GM23338 (cell line): ENCODE results near the gene GPX6. TPM values are rescaled to one million over a fixed set of nuclear protein-coding genes. Genes with fewer than 3 reads are reported as not detected.

Experiments used
- ATAC-seq: fragments of 200-7000 bp; cut with Tn5 transposase; 3 replicates; pipeline ENCODE4 v1.9.1; 2020
- DNase-seq: peaks from one replicate; pipeline ENCODE4 v3.0.0-alpha.2; 2015; ENCODE audit warnings: low spot score
- H2AFZ ChIP-seq: fragments of 200-600 bp; sonication (generic); 2 replicates; pipeline ENCODE4 v1.8.0; 2016; ENCODE audit warnings: antibody characterized with exemption, mild to moderate bottlenecking, moderate library complexity
- H3F3A ChIP-seq: fragments of 200-600 bp; sonication (generic); replicated peaks from 2 replicates; pipeline ENCODE4 v1.8.0; 2017; ENCODE audit warnings: antibody characterized with exemption, mixed run types, low read depth
- H3K27ac ChIP-seq: fragments of 200-600 bp; sonication (generic); 2 replicates; pipeline ENCODE4 v1.6.1; 2016; ENCODE audit warnings: low read depth
- H3K27me3 ChIP-seq: fragments of 200-600 bp; sonication (generic); 2 replicates; pipeline ENCODE4 v1.8.0; 2016; ENCODE audit warnings: mild to moderate bottlenecking, mixed run types, moderate library complexity; ENCODE audit not compliant: insufficient read depth
- H3K36me3 ChIP-seq: fragments of 200-600 bp; sonication (generic); 2 replicates; pipeline ENCODE4 v1.8.0; 2016; ENCODE audit warnings: mild to moderate bottlenecking; ENCODE audit not compliant: insufficient read depth
- H3K4me1 ChIP-seq: fragments of 200-600 bp; sonication (generic); 2 replicates; pipeline ENCODE4 v1.8.0; 2016; ENCODE audit warnings: mild to moderate bottlenecking, moderate library complexity; ENCODE audit not compliant: insufficient read depth
- H3K4me2 ChIP-seq: fragments of 200-600 bp; sonication (generic); 2 replicates; pipeline ENCODE4 v1.7.1; 2017; ENCODE audit warnings: mixed run types
- H3K4me3 ChIP-seq: fragments of 200-600 bp; sonication (generic); 2 replicates; pipeline ENCODE4 v1.6.1; 2016; ENCODE audit warnings: mixed run types
- H3K79me2 ChIP-seq: fragments of 200-600 bp; sonication (generic); replicated peaks from 2 replicates; pipeline ENCODE4 v1.8.0; 2017; ENCODE audit warnings: mild to moderate bottlenecking; ENCODE audit not compliant: insufficient read depth
- H3K9me2 ChIP-seq: fragments of 200-600 bp; sonication (generic); 2 replicates; pipeline ENCODE4 v1.8.0; 2017; ENCODE audit not compliant: insufficient read depth
- H4K20me1 ChIP-seq: fragments of 200-600 bp; sonication (generic); replicated peaks from 2 replicates; pipeline ENCODE4 v1.8.0; 2017; ENCODE audit warnings: mild to moderate bottlenecking; ENCODE audit not compliant: insufficient read depth
- H3K27ac Mint-ChIP-seq: 2 replicates; pipeline ENCODE4 v1.8.0; 2020; ENCODE audit warnings: inconsistent platforms, mild to moderate bottlenecking, moderate library complexity, mixed read lengths
- H3K27me3 Mint-ChIP-seq: 3 replicates; pipeline ENCODE4 v1.8.0; 2022; ENCODE audit warnings: low read depth, mild to moderate bottlenecking, moderate library complexity, mixed read lengths, inconsistent platforms; ENCODE audit not compliant: insufficient read depth, poor library complexity
- H3K36me3 Mint-ChIP-seq: 3 replicates; pipeline ENCODE4 v1.8.0; 2021; ENCODE audit warnings: low read depth, mild to moderate bottlenecking, inconsistent platforms, moderate library complexity, mixed read lengths
- H3K4me1 Mint-ChIP-seq: 3 replicates; pipeline ENCODE4 v1.8.0; 2020; ENCODE audit warnings: mild to moderate bottlenecking, inconsistent platforms, mixed read lengths
- H3K4me3 Mint-ChIP-seq: 3 replicates; pipeline ENCODE4 v1.8.0; 2021; ENCODE audit warnings: moderate library complexity, mild to moderate bottlenecking, inconsistent platforms, mixed read lengths
- H3K9me3 Mint-ChIP-seq: 3 replicates; pipeline ENCODE4 v1.8.0; 2020; ENCODE audit warnings: moderate library complexity, mild to moderate bottlenecking, inconsistent platforms, mixed read lengths
- CREB1 ChIP-seq: fragments of 250-450 bp; sonication (Bioruptor Pico); IDR thresholded peaks from 2 replicates; pipeline ENCODE4 v1.5.0; 2020; ENCODE audit warnings: low read depth, mild to moderate bottlenecking, moderate library complexity
- EZH2 ChIP-seq: fragments of 200-600 bp; sonication (generic); IDR thresholded peaks from one replicate; pipeline ENCODE4 v1.8.0; 2017; ENCODE audit warnings: antibody characterized with exemption, mild to moderate bottlenecking, low read depth; ENCODE audit not compliant: unreplicated experiment
- POLR2AphosphoS5 ChIP-seq: IDR thresholded peaks from 2 replicates; pipeline ENCODE4 v1.6.1; 2016; ENCODE audit warnings: antibody characterized with exemption, low read depth
- ZNF114 ChIP-seq: fragments of 250-450 bp; sonication (Bioruptor Pico); IDR thresholded peaks from 2 replicates; pipeline ENCODE4 v1.5.0; 2020; ENCODE audit warnings: mild to moderate bottlenecking, moderate library complexity
- ZNF331 ChIP-seq: fragments of 250-450 bp; sonication (Bioruptor Pico); IDR thresholded peaks from 2 replicates; pipeline ENCODE4 v1.5.0; 2020; ENCODE audit warnings: low read depth, mild to moderate bottlenecking, moderate library complexity
- polyA plus RNA-seq: library from polyadenylated mRNA; unstranded; fragments of >200 nt; fragmentation: Nextera tagmentation; extraction: Ambion mirVana; gene quantifications from 2 replicates; pipeline ENCODE4 v1.2.1, GENCODE V29; 2016
- total RNA-seq: library from RNA; depleted of rRNA; stranded (reverse); fragments of >200 nt; shearing (Covaris generic); gene quantifications from 2 replicates; pipeline ENCODE4 v1.2.3, GENCODE V29; 2014
- TF ChIP-seq, protein P1 (sequence below): IDR thresholded peaks from one replicate; pipeline ENCODE4 v1.6.1; 2018; ENCODE audit warnings: antibody characterized with exemption; ENCODE audit not compliant: unreplicated experiment
- TF ChIP-seq, protein P2 (sequence below), 2 experiments: fragments of 200-600 bp in 1 of 2; sonication (generic) in 1 of 2; conservative IDR thresholded peaks; 2 replicates each; pipeline versions ENCODE4 v1.5.1 to v1.6.1; 2016 to 2017; ENCODE audit warnings: antibody characterized with exemption in 2 of 2, low read depth in 2 of 2, mild to moderate bottlenecking in 2 of 2, moderate library complexity in 1 of 2
- TF ChIP-seq, protein P3 (sequence below): IDR thresholded peaks from 2 replicates; pipeline ENCODE4 v1.6.1; 2016; ENCODE audit warnings: antibody characterized with exemption

The GPX6 gene
- total and polyA plus RNA-seq, 2 experiments from 2014 or later: not detected

DNA sequence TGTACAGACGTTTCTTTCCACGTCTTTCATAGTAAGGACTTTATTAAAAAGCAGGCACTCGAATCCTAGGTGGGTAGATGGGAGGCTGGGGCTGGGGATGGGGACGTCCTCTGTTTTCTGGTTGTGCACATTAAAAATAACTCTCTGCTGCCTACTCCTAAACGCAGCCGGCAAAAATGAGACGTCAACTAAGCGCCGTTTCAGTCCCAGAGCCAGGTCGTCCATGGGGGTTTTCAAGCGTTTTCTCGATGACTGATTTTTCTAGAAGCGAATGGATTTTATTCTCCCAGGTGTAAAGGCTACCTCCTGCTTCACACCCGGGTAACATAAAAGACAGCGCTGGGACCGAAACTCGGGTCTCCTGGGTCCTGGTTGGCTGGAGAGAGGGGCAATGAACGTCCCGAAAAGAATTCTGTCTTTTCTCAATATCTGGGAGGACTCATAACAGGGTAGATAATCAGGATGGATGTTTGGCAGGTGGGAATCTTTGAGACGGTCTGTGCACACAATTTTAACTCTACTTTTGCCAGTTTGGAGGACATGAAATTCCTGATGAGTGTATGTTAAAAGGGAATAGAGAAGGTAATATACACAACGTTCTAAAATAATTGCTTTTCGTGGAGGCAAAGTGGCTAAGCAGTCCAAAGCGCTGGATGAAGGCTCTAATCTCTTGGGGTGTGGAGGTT lies 25.2 kb downstream of the GPX6 start (continued):
- TF ChIP-seq, protein P1, sequence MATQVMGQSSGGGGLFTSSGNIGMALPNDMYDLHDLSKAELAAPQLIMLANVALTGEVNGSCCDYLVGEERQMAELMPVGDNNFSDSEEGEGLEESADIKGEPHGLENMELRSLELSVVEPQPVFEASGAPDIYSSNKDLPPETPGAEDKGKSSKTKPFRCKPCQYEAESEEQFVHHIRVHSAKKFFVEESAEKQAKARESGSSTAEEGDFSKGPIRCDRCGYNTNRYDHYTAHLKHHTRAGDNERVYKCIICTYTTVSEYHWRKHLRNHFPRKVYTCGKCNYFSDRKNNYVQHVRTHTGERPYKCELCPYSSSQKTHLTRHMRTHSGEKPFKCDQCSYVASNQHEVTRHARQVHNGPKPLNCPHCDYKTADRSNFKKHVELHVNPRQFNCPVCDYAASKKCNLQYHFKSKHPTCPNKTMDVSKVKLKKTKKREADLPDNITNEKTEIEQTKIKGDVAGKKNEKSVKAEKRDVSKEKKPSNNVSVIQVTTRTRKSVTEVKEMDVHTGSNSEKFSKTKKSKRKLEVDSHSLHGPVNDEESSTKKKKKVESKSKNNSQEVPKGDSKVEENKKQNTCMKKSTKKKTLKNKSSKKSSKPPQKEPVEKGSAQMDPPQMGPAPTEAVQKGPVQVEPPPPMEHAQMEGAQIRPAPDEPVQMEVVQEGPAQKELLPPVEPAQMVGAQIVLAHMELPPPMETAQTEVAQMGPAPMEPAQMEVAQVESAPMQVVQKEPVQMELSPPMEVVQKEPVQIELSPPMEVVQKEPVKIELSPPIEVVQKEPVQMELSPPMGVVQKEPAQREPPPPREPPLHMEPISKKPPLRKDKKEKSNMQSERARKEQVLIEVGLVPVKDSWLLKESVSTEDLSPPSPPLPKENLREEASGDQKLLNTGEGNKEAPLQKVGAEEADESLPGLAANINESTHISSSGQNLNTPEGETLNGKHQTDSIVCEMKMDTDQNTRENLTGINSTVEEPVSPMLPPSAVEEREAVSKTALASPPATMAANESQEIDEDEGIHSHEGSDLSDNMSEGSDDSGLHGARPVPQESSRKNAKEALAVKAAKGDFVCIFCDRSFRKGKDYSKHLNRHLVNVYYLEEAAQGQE: no peak
- TF ChIP-seq ZNF331: no peak
- TF ChIP-seq, protein P2, sequence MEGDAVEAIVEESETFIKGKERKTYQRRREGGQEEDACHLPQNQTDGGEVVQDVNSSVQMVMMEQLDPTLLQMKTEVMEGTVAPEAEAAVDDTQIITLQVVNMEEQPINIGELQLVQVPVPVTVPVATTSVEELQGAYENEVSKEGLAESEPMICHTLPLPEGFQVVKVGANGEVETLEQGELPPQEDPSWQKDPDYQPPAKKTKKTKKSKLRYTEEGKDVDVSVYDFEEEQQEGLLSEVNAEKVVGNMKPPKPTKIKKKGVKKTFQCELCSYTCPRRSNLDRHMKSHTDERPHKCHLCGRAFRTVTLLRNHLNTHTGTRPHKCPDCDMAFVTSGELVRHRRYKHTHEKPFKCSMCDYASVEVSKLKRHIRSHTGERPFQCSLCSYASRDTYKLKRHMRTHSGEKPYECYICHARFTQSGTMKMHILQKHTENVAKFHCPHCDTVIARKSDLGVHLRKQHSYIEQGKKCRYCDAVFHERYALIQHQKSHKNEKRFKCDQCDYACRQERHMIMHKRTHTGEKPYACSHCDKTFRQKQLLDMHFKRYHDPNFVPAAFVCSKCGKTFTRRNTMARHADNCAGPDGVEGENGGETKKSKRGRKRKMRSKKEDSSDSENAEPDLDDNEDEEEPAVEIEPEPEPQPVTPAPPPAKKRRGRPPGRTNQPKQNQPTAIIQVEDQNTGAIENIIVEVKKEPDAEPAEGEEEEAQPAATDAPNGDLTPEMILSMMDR (conservative IDR thresholded peaks at IDR 0.05; ENCODE audit: low read depth in 2 of 2): no peak
- TF ChIP-seq ZNF114: no peak
- no peak for TF ChIP-seq EZH2
- TF ChIP-seq, protein P3, sequence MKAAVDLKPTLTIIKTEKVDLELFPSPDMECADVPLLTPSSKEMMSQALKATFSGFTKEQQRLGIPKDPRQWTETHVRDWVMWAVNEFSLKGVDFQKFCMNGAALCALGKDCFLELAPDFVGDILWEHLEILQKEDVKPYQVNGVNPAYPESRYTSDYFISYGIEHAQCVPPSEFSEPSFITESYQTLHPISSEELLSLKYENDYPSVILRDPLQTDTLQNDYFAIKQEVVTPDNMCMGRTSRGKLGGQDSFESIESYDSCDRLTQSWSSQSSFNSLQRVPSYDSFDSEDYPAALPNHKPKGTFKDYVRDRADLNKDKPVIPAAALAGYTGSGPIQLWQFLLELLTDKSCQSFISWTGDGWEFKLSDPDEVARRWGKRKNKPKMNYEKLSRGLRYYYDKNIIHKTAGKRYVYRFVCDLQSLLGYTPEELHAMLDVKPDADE: no peak

DNA sequence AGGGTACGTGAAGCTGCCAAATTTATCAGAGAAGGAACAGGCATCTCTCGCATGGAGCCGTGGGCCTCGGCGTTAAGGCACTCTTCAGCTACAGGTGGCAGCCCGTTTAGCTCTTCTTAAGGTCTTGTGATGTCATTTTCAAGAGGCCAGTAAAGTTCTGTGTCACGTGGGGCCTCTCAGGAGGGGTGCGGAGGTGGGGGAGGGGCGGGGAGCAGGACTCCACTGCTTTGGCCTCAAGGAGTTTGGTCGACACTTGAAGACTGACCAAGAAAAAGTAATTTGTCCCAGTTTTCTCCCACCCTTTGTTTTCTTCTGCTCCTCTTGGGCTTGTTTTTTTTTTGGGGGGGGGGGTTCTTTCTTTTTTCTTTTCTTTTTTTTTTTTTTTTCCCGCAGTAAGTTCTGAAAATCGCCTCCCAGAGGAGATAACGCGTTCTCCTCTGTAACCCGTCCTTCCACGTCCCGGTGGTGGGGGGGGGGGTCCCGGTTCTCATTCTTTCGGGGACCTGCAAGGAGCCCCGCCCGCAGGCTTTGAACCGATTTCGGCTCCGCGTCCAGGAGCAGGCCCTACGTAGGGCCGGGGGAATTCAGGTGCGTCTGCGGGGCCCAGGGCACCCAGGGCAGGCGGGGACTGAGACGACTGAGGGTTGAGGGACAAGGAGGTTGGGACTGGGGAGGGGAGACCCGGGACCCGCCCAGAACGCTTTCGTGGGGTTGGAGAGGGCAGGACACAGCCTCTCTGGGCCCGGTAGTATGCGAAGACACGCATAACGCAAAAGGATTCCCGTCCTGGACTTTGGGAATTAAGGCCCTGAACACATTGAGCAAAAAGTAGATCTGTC lies 26.0 kb downstream of the GPX6 start:
- H3K27me3 ChIP-seq: peaks cover 17% of the 10 kb centered on the region
- H3K9me2 ChIP-seq: no peaks in the 10 kb centered on the region
- peaks cover 2% of the 10 kb centered on the region; the same call in 2 of the 3 replicates for H3K36me3 Mint-ChIP-seq
- H3K4me3 Mint-ChIP-seq: peak overlapping the region; percentile 92
- no peaks in the 10 kb centered on the region for H3K79me2 ChIP-seq
- TF ChIP-seq POLR2AphosphoS5 (peak; percentile 67), ZNF331 (no peak), CREB1 (CRISPR knock-in tag) (peak; percentile 86)
- H4K20me1 ChIP-seq: no peaks in the 10 kb centered on the region
- H3K4me1 ChIP-seq: peaks cover 6% of the 10 kb centered on the region
- peak overlapping the region; percentile 88 for H2AFZ ChIP-seq
- H3K36me3 ChIP-seq: no peaks in the 10 kb centered on the region
- peaks cover 13% of the 10 kb centered on the region for H3K4me1 Mint-ChIP-seq
- DNase-seq: peak; percentile 97
- H3F3A ChIP-seq: no peaks in the 10 kb centered on the region
- ATAC-seq: peak; percentile 95
- peaks cover 31% of the 10 kb centered on the region for H3K27me3 Mint-ChIP-seq
- H3K27ac ChIP-seq: peak overlapping the region; percentile 5
- H3K4me3 ChIP-seq: peak overlapping the region; percentile 69
- H3K9me3 Mint-ChIP-seq: peaks cover 2% of the 10 kb centered on the region; the same call in 2 of the 3 replicates
- H3K4me2 ChIP-seq: peak overlapping the region; percentile 84
- H3K27ac Mint-ChIP-seq: peak overlapping the region; percentile 93
